Urothelium cell line (cell line): ENCODE measurements around the gene LAMB3.
A peak's percentile ranks its signal among the peaks of the same experiment; 100 is the strongest.

Experiments
- DNase-seq: peaks from one replicate; pipeline ENCODE4 v3.0.0; 2011; ENCODE audit warnings: low spot score, mixed read lengths
- FAIRE-seq: peaks from 2 replicates; lab custom pipeline; 2011; peaks lifted over from hg19 to GRCh38; lab: Jason Lieb, UNC

The LAMB3 gene

DNA sequence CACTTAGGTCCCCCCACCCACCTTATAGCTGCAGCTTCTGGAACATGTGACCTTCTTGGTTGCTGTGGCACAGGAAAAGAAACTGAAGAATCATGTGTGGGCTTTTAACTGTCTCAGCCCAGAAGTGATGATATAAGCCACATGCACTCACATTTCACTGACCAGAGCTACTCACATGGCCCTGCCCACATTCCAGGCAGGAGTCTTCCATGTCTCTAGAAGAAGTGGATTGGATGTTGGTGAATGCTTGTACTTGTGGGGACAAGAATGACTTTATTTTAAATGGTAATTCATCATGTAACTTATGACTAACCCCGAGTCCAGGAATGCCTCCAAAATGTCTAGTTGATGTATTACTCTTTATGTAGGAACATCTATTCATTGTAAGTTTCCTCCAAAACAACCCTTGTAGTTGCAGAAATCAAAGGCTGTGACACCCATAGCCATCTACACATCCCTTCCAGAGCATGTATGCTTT is 84.5 kb downstream of the LAMB3 start:
- FAIRE-seq (no peak), DNase-seq (peak; percentile 49)

DNA sequence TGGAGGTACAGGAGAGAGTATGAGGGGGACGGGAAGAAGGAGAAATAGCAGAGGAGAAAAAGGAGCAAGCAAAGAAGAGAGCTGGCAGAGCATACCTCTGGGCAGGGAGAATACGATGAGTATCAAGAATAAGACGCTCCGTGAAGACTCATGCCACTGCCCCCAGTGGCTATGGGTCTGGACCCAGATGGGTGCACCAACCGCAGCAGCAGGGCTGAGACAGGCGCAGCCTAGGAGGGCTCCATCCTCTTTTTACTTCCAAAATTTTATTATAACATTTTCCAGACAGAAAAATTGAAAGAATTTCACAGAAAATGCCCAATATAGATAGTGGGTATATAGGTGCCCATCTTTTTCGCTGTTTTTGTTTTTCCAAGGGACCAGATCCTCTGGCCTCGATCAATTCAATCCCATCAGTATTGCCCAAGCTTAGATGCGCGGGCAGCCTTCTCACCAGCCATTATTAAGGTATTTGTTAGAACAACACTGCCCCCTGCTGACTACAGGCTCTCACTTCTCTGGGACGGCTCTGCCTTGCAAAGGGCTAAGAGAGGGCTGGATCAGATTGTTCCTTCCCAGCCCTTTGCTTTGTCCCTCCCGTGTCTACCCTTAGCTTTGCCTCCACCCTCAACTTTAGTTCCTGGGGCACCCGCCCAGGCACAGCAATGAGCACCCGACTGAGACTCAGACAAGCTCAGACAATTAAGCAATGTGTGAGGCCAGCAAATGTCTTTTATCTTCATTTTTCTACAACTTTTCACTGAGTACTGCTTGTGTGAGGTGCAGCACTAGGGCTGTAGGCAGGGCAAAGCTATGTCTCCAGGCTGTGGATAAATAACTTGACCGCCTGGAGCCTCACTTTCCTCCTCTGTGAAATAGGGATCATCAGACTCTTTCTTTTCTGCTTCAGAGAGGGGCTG is 86.2 kb downstream of the LAMB3 start:
- peak; percentile 83 for DNase-seq
- FAIRE-seq: no peak
